WTC11 (cell line): ENCODE measurements around the gene RSPO1. TPM values are rescaled to one million over a fixed set of nuclear protein-coding genes. Genes with fewer than 3 reads are reported as not detected.

Experiments used
- ATAC-seq: fragments of 200-7000 bp; cut with Tn5 transposase; 2 replicates; pipeline ENCODE4 v1.10.0; 2021; ENCODE audit warnings: mild to moderate bottlenecking, moderate library complexity
- CTCF ChIA-PET: fragments of 300-600 bp; sonication (Branson Sonifier 250); formaldehyde crosslinking; loops from one replicate; lab custom pipeline; 2021; ENCODE audit warnings: antibody characterized with exemption; lab: Charles Lee
- POLR2A ChIA-PET: fragments of 350-600 bp; sonication (Branson Sonifier 250); formaldehyde crosslinking; loops from one replicate; lab custom pipeline; 2021; ENCODE audit warnings: antibody characterized with exemption; lab: Charles Lee
- DNase-seq: peaks from one replicate; pipeline ENCODE4 v3.0.0; 2021; ENCODE audit warnings: low spot score
- H3K27ac Mint-ChIP-seq: 2 replicates; pipeline ENCODE4 v1.8.0; 2021; ENCODE audit warnings: mixed read lengths
- H3K27me3 Mint-ChIP-seq: 2 replicates; pipeline ENCODE4 v1.8.0; 2021; ENCODE audit warnings: low read depth, mild to moderate bottlenecking, moderate library complexity, mixed read lengths
- H3K36me3 Mint-ChIP-seq: 2 replicates; pipeline ENCODE4 v1.8.0; 2021; ENCODE audit warnings: mixed read lengths
- H3K4me1 Mint-ChIP-seq: 2 replicates; pipeline ENCODE4 v1.8.0; 2022; ENCODE audit warnings: mixed read lengths
- H3K4me3 Mint-ChIP-seq: 2 replicates; pipeline ENCODE4 v1.8.0; 2021; ENCODE audit warnings: mild to moderate bottlenecking, moderate library complexity, mixed read lengths
- H3K9me3 Mint-ChIP-seq: 2 replicates; pipeline ENCODE4 v1.8.0; 2021; ENCODE audit warnings: mixed read lengths
- ATF3 ChIP-seq: sonication (generic); formaldehyde crosslinking; conservative IDR thresholded peaks from 2 replicates; pipeline ENCODE4 v1.8.1; 2022; ENCODE audit warnings: mild to moderate bottlenecking, missing genetic modification reagents
- CBFB ChIP-seq: sonication (generic); formaldehyde crosslinking; IDR thresholded peaks from 2 replicates; pipeline ENCODE4 v1.8.1; 2022; ENCODE audit warnings: mild to moderate bottlenecking, low read depth, missing genetic modification reagents
- CREB1 ChIP-seq: sonication (generic); formaldehyde crosslinking; IDR thresholded peaks from 2 replicates; pipeline ENCODE4 v1.8.0; 2023; ENCODE audit warnings: mild to moderate bottlenecking, missing genetic modification reagents
- CTCF ChIP-seq: fragments of 200-600 bp; IDR thresholded peaks from 2 replicates; pipeline ENCODE4 v1.8.0; 2022; ENCODE audit warnings: antibody characterized with exemption
- OVOL2 ChIP-seq: fragments of 250-450 bp; sonication (Bioruptor Pico); IDR thresholded peaks from 2 replicates; pipeline ENCODE4 v1.9.0; 2021; ENCODE audit warnings: mild to moderate bottlenecking, borderline replicate concordance
- PRRX2 ChIP-seq: fragments of 250-450 bp; sonication (Bioruptor Pico); IDR thresholded peaks from 2 replicates; pipeline ENCODE4 v1.8.0; 2021; ENCODE audit warnings: mild to moderate bottlenecking
- SMAD4 ChIP-seq: sonication (generic); formaldehyde crosslinking; IDR thresholded peaks from 2 replicates; pipeline ENCODE4 v1.8.0; 2022; ENCODE audit warnings: mild to moderate bottlenecking, missing genetic modification reagents
- total RNA-seq: library from RNA; stranded (reverse); gene quantifications from 3 replicates; pipeline ENCODE4 v1.2.3, GENCODE V29; 2021
- TF ChIP-seq, protein P1 (sequence below): sonication (generic); formaldehyde crosslinking; IDR thresholded peaks from 2 replicates; pipeline ENCODE4 v1.8.1; 2022; ENCODE audit warnings: low read depth, mild to moderate bottlenecking, moderate library complexity, missing genetic modification reagents, borderline replicate concordance
- TF ChIP-seq, protein P2 (sequence below): fragments of 250-450 bp; sonication (Bioruptor Pico); IDR thresholded peaks from 2 replicates; pipeline ENCODE4 v1.9.0; 2021; ENCODE audit warnings: moderate library complexity, mild to moderate bottlenecking, inconsistent platforms, borderline replicate concordance
- TF ChIP-seq, protein P3 (sequence below): sonication (generic); formaldehyde crosslinking; IDR thresholded peaks from 2 replicates; pipeline ENCODE4 v1.8.1; 2023; ENCODE audit warnings: mild to moderate bottlenecking, missing genetic modification reagents, borderline replicate concordance
- TF ChIP-seq, protein P4 (sequence below): fragments of 250-450 bp; sonication (Bioruptor Pico); conservative IDR thresholded peaks from 2 replicates; pipeline ENCODE4 v1.9.0; 2021; ENCODE audit warnings: mild to moderate bottlenecking
- TF ChIP-seq, protein P5 (sequence below): sonication (generic); formaldehyde crosslinking; IDR thresholded peaks from 2 replicates; pipeline ENCODE4 v1.8.0; 2023; ENCODE audit warnings: missing genetic modification reagents, mild to moderate bottlenecking, borderline replicate concordance
- TF ChIP-seq, protein P6 (sequence below): fragments of 250-450 bp; sonication (Bioruptor Pico); IDR thresholded peaks from 2 replicates; pipeline ENCODE4 v1.8.0; 2021; ENCODE audit warnings: mild to moderate bottlenecking
- TF ChIP-seq, protein P7 (sequence below): sonication (generic); formaldehyde crosslinking; IDR thresholded peaks from 2 replicates; pipeline ENCODE4 v1.8.0; 2023; ENCODE audit warnings: mild to moderate bottlenecking, missing genetic modification reagents

RSPO1 gene
- total RNA-seq, 1 experiment from 2014 or later = 0.13 TPM

DNA sequence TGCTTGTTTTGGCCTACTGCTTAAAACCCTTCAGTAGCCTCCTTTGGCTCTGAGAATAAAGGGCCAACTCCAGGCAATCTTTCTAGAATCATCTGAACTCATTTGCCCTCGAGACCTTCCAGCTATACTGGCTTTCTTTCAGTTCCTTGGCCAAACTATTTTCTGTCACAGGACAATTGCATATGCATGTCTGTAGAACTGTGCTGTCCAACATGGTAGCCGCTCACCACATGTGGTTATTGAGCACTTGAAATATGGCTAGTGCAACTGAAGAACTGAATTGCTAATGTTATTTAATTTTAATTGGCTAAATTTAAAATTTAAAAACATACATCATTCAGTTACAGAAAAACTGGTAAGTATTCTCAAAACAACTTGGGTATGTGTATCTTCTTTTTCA lies 24.7 kb downstream of the RSPO1 start:
- no peaks in the 10 kb centered on the region for H3K36me3 Mint-ChIP-seq
- H3K27ac Mint-ChIP-seq = no peak overlapping the region
- ChIA-PET POLR2A (no interaction called here), CTCF (no interaction called here)
- no peak for DNase-seq
- peaks cover 6% of the 10 kb centered on the region for H3K27me3 Mint-ChIP-seq
- no peaks in the 10 kb centered on the region for H3K4me1 Mint-ChIP-seq
- H3K9me3 Mint-ChIP-seq = no peaks in the 10 kb centered on the region
- no peak for ATAC-seq
- H3K4me3 Mint-ChIP-seq = no peak overlapping the region
- TF ChIP-seq SMAD4 (no peak), CTCF (no peak), PRRX2 (CRISPR knock-in tag) (no peak)
- TF ChIP-seq, protein P1, sequence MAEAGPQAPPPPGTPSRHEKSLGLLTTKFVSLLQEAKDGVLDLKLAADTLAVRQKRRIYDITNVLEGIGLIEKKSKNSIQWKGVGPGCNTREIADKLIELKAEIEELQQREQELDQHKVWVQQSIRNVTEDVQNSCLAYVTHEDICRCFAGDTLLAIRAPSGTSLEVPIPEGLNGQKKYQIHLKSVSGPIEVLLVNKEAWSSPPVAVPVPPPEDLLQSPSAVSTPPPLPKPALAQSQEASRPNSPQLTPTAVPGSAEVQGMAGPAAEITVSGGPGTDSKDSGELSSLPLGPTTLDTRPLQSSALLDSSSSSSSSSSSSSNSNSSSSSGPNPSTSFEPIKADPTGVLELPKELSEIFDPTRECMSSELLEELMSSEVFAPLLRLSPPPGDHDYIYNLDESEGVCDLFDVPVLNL (CRISPR knock-in tag) = no peak
- TF ChIP-seq, protein P2, sequence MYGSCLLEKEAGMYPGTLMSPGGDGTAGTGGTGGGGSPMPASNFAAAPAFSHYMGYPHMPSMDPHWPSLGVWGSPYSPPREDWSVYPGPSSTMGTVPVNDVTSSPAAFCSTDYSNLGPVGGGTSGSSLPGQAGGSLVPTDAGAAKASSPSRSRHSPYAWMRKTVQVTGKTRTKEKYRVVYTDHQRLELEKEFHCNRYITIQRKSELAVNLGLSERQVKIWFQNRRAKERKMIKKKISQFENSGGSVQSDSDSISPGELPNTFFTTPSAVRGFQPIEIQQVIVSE (CRISPR knock-in tag) = no peak

DNA sequence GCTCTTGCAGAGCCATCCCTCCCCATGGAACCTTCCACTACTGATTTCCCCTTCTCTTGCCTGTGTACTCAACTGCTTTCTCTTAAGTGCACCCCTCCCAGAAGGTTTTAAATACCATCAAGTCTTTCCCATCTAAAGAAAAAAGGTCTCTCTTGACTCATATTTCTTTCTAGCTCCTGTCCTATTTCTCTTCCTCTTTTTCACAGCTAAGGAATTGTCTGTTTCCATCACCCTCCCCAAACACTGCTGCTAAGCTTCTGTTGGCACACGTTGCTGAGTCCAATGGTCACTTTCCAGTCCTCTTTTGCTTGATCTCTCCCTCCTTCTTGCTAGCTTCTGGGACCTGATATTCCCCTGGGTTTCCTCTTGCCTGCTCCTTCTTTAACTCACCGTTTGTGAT lies 25.7 kb downstream of the RSPO1 start:
- DNase-seq (no peak), ATAC-seq (no peak)
- no peaks in the 10 kb centered on the region for H3K36me3 Mint-ChIP-seq
- CTCF ChIA-PET = interaction anchor here (1.8 kb wide), 1 partner anchor 13 kb away, joined by 5 read pairs; no protein-coding TSS in a partner anchor
- no peaks in the 10 kb centered on the region for H3K4me1 Mint-ChIP-seq
- no peaks in the 10 kb centered on the region for H3K9me3 Mint-ChIP-seq
- H3K4me3 Mint-ChIP-seq = no peak overlapping the region
- POLR2A ChIA-PET = no interaction called here
- no peak overlapping the region for H3K27ac Mint-ChIP-seq
- peaks cover 6% of the 10 kb centered on the region for H3K27me3 Mint-ChIP-seq
- TF ChIP-seq CREB1 (CRISPR knock-in tag) (no peak), ATF3 (CRISPR knock-in tag) (no peak), OVOL2 (no peak), CBFB (no peak)
- TF ChIP-seq, protein P3, sequence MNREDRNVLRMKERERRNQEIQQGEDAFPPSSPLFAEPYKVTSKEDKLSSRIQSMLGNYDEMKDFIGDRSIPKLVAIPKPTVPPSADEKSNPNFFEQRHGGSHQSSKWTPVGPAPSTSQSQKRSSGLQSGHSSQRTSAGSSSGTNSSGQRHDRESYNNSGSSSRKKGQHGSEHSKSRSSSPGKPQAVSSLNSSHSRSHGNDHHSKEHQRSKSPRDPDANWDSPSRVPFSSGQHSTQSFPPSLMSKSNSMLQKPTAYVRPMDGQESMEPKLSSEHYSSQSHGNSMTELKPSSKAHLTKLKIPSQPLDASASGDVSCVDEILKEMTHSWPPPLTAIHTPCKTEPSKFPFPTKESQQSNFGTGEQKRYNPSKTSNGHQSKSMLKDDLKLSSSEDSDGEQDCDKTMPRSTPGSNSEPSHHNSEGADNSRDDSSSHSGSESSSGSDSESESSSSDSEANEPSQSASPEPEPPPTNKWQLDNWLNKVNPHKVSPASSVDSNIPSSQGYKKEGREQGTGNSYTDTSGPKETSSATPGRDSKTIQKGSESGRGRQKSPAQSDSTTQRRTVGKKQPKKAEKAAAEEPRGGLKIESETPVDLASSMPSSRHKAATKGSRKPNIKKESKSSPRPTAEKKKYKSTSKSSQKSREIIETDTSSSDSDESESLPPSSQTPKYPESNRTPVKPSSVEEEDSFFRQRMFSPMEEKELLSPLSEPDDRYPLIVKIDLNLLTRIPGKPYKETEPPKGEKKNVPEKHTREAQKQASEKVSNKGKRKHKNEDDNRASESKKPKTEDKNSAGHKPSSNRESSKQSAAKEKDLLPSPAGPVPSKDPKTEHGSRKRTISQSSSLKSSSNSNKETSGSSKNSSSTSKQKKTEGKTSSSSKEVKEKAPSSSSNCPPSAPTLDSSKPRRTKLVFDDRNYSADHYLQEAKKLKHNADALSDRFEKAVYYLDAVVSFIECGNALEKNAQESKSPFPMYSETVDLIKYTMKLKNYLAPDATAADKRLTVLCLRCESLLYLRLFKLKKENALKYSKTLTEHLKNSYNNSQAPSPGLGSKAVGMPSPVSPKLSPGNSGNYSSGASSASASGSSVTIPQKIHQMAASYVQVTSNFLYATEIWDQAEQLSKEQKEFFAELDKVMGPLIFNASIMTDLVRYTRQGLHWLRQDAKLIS (CRISPR knock-in tag) = no peak
- TF ChIP-seq, protein P4, sequence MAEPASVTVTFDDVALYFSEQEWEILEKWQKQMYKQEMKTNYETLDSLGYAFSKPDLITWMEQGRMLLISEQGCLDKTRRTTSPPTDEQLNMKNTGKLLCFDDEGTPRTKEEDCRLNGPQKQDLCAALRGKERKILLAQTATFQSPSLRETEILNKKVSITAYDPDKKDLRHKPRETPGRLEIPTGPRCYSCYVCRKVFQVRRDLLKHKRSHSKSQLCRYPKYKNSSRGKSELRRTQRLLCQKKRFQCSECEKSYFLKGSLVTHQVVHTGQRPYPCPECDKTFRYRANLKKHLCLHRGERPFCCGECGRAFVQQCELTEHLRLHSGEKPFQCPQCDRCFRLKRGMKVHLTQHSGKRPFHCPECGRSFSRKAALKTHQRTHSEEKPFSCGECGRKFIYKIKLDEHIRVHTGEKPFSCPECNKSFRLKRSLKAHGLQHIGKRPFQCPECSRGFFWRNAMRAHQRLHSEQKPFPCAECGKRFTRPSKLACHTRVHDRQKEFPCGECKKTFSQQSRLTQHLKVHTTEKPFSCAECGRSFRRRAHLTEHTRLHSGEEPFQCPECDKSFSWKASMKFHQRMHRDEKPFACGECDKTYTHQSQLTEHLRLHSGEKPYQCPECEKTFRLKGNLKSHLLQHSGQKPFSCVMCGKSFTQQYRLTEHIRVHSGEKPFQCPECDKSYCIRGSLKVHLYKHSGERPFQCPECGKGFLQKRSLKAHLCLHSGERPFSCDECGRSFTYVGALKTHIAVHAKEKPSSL (CRISPR knock-in tag) = no peak
- TF ChIP-seq, protein P5, sequence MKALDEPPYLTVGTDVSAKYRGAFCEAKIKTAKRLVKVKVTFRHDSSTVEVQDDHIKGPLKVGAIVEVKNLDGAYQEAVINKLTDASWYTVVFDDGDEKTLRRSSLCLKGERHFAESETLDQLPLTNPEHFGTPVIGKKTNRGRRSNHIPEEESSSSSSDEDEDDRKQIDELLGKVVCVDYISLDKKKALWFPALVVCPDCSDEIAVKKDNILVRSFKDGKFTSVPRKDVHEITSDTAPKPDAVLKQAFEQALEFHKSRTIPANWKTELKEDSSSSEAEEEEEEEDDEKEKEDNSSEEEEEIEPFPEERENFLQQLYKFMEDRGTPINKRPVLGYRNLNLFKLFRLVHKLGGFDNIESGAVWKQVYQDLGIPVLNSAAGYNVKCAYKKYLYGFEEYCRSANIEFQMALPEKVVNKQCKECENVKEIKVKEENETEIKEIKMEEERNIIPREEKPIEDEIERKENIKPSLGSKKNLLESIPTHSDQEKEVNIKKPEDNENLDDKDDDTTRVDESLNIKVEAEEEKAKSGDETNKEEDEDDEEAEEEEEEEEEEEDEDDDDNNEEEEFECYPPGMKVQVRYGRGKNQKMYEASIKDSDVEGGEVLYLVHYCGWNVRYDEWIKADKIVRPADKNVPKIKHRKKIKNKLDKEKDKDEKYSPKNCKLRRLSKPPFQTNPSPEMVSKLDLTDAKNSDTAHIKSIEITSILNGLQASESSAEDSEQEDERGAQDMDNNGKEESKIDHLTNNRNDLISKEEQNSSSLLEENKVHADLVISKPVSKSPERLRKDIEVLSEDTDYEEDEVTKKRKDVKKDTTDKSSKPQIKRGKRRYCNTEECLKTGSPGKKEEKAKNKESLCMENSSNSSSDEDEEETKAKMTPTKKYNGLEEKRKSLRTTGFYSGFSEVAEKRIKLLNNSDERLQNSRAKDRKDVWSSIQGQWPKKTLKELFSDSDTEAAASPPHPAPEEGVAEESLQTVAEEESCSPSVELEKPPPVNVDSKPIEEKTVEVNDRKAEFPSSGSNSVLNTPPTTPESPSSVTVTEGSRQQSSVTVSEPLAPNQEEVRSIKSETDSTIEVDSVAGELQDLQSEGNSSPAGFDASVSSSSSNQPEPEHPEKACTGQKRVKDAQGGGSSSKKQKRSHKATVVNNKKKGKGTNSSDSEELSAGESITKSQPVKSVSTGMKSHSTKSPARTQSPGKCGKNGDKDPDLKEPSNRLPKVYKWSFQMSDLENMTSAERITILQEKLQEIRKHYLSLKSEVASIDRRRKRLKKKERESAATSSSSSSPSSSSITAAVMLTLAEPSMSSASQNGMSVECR = no peak
- TF ChIP-seq, protein P6, sequence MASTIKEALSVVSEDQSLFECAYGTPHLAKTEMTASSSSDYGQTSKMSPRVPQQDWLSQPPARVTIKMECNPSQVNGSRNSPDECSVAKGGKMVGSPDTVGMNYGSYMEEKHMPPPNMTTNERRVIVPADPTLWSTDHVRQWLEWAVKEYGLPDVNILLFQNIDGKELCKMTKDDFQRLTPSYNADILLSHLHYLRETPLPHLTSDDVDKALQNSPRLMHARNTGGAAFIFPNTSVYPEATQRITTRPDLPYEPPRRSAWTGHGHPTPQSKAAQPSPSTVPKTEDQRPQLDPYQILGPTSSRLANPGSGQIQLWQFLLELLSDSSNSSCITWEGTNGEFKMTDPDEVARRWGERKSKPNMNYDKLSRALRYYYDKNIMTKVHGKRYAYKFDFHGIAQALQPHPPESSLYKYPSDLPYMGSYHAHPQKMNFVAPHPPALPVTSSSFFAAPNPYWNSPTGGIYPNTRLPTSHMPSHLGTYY (CRISPR knock-in tag) = no peak
- TF ChIP-seq, protein P7, sequence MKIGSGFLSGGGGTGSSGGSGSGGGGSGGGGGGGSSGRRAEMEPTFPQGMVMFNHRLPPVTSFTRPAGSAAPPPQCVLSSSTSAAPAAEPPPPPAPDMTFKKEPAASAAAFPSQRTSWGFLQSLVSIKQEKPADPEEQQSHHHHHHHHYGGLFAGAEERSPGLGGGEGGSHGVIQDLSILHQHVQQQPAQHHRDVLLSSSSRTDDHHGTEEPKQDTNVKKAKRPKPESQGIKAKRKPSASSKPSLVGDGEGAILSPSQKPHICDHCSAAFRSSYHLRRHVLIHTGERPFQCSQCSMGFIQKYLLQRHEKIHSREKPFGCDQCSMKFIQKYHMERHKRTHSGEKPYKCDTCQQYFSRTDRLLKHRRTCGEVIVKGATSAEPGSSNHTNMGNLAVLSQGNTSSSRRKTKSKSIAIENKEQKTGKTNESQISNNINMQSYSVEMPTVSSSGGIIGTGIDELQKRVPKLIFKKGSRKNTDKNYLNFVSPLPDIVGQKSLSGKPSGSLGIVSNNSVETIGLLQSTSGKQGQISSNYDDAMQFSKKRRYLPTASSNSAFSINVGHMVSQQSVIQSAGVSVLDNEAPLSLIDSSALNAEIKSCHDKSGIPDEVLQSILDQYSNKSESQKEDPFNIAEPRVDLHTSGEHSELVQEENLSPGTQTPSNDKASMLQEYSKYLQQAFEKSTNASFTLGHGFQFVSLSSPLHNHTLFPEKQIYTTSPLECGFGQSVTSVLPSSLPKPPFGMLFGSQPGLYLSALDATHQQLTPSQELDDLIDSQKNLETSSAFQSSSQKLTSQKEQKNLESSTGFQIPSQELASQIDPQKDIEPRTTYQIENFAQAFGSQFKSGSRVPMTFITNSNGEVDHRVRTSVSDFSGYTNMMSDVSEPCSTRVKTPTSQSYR (CRISPR knock-in tag) = no peak
